ENCODE data around the gene ASCL1.

Gene ASCL1

GRCh38 chr12:102953221-102953620, 4.3 kb upstream of the ASCL1 start:
- DNase-seq, result no peak

GRCh38 chr12:102954134-102954533, 3.3 kb upstream of the ASCL1 start:
- no peak for DNase-seq

DNA sequence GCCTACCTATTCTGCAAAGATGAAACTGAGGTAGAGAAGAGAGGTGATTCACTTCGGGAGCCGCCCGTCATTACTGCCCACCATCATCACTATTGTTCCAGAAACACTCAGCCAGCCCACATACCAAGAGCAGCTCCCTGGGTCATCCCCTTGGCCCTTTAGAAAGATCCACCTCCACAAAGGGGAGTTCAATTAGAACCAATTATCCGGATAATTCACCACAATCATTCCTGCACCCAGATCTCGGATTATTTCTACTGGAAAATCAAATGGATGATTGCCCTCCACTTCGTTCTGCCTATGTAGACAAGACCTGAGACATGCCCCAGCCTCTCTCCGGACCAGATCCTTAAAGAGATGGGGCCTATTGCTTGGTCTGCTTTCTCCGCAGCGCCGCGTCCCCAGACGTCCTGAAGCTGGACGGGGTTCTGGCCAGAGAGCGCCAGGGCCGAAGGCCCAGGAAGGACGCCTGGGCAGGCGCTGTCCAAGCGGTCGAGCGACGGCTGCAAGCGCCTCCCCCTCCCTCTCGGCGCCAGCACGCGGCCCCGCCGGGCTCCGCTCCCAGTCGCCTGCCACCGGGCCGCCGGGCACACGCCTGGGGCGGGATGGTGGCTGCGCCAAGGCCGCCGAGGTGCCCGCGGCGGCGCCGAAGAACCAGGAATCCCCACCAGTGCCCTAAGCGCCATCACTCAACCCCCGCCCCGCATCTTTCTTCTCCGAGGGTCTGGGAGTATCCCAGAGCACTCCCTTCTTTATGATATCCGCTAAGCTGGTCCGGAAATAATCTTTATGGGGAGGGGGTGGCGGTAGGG, 1.3 kb upstream of the ASCL1 start:
- DNase-seq, result no peak

DNA sequence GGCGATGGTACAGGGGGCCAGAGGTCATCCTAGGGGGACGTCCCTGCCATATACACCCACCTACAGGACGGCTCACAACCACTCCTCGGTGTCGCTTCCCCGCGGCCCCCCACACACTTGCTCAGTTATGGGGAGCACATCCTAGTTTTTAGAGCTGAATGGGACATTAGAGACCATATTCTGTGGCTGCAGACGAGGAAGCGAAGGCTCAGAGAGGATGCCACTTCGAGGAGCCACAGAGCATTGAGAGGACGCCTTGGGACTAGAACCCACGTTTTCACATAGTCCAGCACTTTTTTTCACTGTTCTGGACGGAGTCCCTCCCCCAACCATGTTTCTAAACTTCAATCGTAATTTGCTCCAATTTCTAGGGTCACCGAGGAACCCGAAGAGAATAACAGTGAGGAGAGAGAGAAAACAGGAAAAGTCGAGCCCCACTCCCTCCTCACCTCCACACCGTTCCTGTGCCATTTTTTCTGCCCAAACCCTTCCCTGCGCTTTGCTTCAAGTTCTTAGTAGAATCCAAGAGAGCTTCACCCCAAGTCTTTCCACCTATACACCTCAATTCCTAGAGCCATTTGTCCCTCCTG, 641 bp upstream of the ASCL1 start:
- DNase-seq, result no peak

GRCh38 chr12:102958073-102958829, 777 bp downstream of the ASCL1 start:
- DNase-seq, result no peak

DNA sequence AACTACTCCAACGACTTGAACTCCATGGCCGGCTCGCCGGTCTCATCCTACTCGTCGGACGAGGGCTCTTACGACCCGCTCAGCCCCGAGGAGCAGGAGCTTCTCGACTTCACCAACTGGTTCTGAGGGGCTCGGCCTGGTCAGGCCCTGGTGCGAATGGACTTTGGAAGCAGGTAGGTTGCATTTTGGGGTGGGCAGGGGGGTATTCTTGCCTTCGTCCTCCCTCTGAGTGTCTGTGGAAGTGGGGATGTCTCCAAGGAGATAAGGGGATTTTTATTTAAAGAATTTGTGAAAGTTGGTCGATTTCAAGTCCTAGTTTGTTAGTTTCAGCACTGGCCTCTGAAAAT, 1.3 kb downstream of the ASCL1 start:
- no peak for DNase-seq

- no peak for DNase-seq
Observed at GRCh38 chr12:102959391-102959790, 1.9 kb downstream of the ASCL1 start.

DNA sequence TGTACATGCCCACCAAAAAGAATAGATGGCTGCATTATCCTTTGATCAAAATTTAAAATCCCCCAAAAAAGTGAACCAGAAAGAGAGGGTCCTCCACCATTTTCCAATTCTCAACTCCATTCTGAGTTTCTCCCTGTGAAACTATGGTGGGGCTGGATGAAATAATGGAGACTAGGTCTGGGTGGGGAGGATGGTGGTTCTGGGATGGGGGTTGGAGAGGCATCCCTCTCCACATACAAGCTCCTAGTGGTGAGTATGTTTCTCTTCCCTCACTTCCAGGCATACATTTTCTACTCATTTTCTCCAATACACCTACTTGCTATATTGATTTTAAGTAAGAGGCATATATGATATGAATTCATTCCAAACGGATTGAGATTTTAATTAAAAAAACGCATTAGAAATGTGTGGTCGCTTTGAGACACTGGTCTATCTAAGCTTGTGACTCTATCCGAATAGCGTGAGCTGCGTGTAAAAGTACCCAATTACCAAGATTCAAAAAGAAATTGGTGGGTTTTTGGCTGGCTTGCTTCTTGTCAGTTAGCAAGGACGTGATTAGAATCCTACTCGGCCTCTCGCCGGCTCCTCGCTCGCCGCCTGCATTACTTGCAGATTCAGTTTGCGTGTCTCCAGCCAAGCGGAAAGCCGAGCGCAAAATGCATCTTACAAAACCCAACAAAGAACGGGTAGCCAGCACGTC, 3.4 kb downstream of the ASCL1 start:
- DNase-seq, result no peak

DNA sequence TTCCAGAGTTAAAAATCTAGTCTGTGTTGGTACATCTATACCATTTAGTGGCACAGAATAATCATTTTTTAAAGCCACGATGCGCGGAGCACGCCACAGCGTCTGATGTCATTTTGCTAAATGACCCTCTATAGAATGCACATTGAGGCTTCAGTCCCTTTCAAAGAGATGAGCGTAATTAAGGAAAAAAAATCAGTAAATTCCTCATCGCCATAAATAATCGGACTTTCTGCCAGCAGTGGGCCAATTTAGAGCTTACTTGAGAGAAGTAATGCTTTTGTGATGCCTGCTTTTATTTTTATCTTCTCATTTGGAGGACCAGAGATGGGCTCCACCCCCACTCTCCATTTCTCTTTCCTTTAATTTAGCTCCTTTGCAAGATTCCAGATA, 4.0 kb downstream of the ASCL1 start:
- DNase-seq, result no peak

GRCh38 chr12:102962532-102962931, 5.1 kb downstream of the ASCL1 start:
- no peak for DNase-seq

DNA sequence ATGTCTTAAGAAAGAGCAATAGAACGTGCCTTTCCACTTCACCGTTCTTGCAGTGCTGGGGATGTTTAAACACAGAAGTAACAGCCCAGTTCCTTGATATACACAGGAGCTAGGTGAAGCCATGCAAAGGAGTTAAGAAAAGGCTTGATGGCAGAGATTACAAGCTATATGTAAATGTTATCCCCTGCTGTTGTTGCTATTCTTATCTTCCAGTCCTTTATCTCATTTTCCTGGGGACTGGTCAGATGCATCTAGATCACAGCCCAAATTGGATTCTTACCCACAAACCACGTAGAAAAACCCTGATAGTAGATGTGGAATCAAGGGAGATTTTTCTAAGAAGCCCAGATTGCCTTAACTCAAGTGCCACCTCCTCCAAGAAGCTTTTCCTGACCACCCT, 5.5 kb downstream of the ASCL1 start:
- DNase-seq, result no peak

GRCh38 chr12:102963796-102964195, 6.3 kb downstream of the ASCL1 start:
- no peak for DNase-seq

DNA sequence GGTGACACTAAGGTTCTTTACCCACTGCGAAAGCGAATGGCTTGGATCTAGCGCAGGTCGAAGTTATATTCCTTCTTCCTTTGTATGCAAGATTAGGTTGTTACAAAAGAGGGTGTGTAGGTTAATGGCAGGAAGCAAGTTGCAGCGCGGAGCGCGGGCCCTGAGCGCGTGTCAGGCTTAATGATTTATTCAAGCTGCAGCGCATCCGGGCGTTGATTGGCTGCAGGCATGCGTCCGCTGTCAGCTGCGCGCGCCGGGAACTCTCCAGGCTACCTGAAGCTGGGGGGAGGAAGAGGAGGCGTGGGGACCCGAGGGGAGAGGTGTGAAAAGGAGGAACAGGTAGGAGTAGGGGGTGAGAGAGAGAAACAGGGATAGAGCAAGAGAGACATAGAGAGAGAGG, 7.4 kb downstream of the ASCL1 start:
- DNase-seq, result no peak

DNA sequence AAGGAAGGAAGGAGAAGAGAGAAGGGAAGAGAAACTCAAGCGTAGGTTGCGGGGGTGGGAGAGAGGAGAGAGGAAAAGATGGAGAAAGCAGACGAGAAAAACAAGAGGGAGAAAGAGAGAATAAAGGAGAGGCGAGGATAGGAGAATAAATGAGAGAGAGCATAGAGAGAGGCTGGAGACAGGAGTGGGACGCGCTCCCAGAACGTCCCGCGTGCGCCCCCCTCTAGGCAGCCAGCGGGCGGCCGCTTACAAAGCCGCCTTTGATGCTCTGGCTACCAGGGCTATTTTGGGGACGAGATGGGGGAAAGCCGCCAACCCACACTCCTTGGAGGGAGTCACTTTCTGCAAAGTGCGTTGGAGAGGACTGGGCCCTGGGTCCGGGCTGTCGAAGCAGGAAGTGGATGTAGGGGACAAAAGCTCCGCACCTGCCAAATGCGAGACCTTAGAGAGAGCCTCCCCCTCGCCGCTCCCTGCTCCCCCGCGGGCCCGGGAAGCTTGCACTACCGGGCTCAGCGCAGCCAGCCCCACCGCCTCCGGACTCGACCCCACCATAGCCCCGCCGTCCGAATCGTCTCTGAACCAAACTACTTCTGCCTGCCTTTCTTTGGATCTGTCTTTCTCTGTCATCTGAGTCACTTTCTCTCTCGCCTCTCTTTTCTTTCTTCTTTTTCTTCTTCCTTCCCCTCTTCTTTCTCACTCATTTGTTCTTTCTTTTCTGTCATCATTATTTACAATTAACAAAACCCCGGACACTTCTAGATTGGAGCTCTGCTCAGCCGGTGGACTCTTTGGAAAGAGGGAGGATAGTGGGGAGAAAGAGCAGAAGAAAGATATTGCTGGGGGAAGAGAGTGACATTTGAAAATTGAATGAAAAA, 8.0 kb downstream of the ASCL1 start:
- DNase-seq, result no peak

DNA sequence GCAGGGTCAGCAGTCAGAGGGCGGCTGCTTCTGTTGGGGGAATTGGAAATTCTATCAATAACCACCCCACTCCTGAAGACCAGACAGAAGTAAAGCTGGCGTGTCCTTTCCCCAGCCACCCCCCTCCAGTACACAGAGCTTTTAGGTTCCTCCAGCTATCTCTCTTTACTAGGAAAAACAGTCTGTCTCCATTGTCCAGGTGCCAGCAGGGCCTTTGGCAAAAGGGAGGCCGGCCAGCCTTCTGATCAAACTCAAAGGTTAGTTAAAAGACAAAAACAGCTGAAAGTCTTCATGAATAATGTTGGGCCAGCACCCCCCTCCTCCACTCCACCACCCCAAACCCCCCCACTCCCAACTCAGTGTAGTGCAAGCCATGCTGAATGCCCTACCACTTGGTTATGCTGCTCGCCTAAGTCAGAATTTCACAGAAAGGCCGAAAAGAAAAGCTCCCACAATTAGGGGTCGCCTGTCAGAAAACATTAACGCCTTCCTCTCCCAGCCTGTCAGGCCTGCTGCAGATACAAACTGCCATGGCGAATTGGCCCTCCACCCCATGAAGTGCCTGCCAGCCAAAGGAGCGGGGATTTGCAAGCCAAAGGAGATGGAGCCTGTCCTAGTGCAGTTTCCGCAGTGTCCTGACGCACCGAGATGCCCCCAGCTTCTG, 8.9 kb downstream of the ASCL1 start:
- DNase-seq, result no peak

GRCh38 chr12:102970780-102971179, 13.3 kb downstream of the ASCL1 start:
- DNase-seq, result no peak

DNA sequence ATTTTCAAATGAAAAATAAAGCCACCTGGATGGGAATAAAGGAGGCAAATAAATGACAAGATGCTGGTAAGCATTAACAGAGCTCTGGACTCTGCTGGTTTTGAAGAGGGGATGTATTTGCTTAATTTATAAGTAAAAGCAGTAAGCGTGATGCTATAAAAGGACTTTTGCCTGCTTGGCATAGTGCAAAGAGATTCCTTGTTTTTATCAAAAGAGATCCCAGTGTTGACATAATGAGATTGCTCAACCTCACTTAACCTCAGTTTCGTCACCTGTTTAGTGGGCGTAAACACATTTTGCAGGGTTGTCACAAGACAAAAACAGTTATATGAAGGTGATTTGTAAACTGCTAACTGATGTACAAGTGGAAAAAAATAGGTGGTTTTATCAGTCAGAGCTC, 13.8 kb downstream of the ASCL1 start:
- no peak for DNase-seq

GRCh38 chr12:102973583-102973982, 16.1 kb downstream of the ASCL1 start:
- DNase-seq, result no peak

DNA sequence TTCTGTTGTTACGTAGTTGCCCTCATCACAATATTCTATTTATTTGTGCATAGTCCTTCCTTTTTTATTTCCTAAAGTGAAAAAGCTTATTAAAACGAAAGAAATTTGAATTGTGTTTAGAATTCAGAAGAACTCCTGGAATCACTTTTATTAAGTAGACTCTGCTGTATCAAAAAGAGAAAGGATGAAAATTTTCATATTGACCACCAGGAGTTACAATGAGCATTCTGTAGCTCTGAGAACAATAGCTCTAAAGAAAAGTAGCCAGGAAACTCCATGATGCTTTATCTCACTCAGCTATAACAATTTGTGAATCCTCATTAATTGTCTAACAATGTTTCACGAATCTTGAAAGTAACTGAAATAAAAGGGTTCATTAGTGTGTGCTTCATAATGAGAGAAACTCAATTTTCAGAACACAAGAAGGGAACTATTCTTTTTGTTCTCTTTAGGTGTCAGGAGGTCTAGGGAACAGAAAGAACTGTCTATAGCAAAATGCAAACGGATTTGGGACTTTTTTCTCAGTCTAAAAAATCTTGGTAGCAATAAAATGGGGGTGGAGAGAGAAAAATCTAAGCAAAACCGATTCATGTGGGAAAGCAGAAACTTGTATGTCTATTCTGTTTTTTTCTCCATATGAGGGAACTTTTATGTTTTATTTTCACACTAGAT, 19.3 kb downstream of the ASCL1 start:
- no peak for DNase-seq

GRCh38 chr12:102977945-102978706, 20.7 kb downstream of the ASCL1 start:
- DNase-seq, result no peak

DNA sequence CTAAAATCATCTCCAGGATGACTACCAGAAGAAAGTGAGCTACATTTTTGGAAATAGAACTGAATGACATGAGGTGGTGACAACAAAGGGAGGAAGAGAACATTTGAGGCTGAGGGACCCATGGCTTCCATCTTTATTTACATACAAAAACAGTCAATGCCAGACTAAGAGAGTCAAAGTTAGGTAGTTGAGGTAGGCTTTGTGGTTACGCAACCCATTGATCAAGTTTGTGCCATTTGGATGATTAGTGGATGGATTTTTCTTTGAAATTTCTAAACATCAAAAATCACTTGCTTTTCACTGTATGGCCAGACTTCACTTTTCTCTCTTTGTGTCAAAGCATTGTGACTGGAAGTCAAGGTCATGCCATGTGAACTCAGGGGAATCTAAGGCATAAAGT, 22.9 kb downstream of the ASCL1 start:
- no peak for DNase-seq

All from NCI-H1694 (cell line).